A549 (cell line): Measurements from ENCODE around the gene SOX8.

Source experiments
- CTCF ChIP-seq: fragments of >200 bp; sonication (Bioruptor Twin); formaldehyde crosslinking; IDR thresholded peaks from 3 replicates; pipeline ENCODE4 v1.5.1; 2016
- EP300 ChIP-seq, 2 experiments: fragments of >200 bp; sonication (Bioruptor Twin); formaldehyde crosslinking; IDR thresholded peaks; 2 replicates in 1 of 2; 3 replicates in 1 of 2; pipeline ENCODE4 v1.6.1; 2016 to 2017
- HDAC2 ChIP-seq: fragments of 200-600 bp; sonication (generic); IDR thresholded peaks from 2 replicates; pipeline ENCODE4 v1.6.1; 2016
- PHF8 ChIP-seq: fragments of 200-600 bp; sonication (generic); IDR thresholded peaks from 2 replicates; pipeline ENCODE4 v1.6.1; 2016; ENCODE audit warnings: low read depth, mild to moderate bottlenecking, antibody characterized with exemption, moderate library complexity, borderline replicate concordance
- RFX5 ChIP-seq: fragments of 450-650 bp; IDR thresholded peaks from 2 replicates; pipeline ENCODE4 v1.7.1; 2014; ENCODE audit warnings: antibody characterized with exemption, mild to moderate bottlenecking, moderate library complexity

DNA sequence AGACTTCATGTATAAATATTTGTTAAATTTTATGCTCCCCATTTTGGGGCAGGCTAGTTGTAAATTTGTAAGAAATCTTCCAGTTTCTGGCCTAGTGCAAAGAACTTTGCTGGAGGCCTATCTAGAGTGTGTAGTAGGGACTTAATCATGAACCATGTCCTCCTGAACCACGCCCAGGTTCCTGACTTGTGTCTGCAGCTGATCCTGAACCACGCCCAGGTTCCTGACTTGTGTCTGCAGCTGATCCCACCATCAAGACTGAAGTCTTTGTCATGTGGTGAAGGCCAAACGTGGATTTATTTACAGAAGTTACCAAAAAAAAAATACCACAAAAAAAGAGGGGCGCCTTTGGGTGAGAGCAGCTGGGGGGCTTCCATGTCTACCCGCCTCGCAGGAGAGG is 43.8 kb upstream of the SOX8 start:
- TF ChIP-seq PHF8 (no peak), CTCF (no peak), RFX5 (no peak), EP300 (IDR thresholded peaks at IDR 0.05) (no peak), HDAC2 (no peak)
